Erythroblast (primary cell): ENCODE data around the gene TMEM156.
"Not testable (repeated sequence)": the region's sequence is repeated elsewhere in the genome, so short reads cannot be mapped to it uniquely, and the experiment has no call there.

ENCODE experiments used
- DNase-seq, 2 experiments: peaks; one replicate each; lab custom pipeline; 2025; lab: John Stamatoyannopoulos, UW
- GATA1 ChIP-seq: IDR thresholded peaks from 2 replicates; pipeline ENCODE4 v1.6.1; 2011; ENCODE audit warnings: low read depth, mild to moderate bottlenecking, control low read depth, low read length, moderate library complexity
- POLR2A ChIP-seq: IDR thresholded peaks from 2 replicates; pipeline ENCODE4 v1.6.1; 2011; ENCODE audit warnings: mild to moderate bottlenecking, low read length

Gene TMEM156

DNA sequence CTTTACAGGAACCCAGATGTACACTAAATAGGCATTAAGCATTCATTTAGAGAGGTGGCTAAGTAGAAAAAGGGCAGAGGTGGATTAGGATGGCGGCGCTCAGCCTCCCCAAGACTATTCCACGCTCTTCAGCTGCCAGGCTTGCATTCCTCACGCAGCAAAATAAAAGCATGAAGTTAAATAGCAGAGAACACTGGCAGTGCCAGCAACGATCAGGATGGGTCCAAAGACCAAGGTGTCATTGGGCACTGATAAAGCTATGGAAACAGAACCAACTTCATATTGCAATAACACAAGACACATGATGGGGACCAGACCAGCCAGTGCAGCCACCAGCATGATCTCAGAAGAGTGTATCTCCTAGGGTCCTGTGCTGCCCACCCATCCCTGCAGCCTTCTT is 42.0 kb downstream of the TMEM156 start:
- no peak for TF ChIP-seq GATA1
- TF ChIP-seq POLR2A, result no peak
- no peak for DNase-seq

DNA sequence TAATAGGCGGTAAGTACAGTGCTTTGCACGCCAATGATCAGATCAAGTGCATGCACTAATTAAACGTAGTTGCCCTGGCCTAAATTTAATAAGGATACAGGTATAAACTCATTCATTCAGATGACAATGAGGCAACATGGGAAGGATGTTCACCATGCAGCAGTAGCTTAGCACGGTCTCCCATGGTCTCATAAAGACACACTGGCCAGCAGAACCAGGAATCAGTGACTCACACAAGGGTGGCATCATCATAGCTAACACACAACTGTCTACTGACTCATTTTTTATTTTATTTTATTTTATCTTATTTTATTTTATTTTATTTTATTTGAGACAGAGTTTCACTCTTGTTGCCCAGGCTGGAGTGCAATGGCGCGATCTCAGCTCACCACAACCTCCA is 42.7 kb downstream of the TMEM156 start:
- DNase-seq, result no peak

DNA sequence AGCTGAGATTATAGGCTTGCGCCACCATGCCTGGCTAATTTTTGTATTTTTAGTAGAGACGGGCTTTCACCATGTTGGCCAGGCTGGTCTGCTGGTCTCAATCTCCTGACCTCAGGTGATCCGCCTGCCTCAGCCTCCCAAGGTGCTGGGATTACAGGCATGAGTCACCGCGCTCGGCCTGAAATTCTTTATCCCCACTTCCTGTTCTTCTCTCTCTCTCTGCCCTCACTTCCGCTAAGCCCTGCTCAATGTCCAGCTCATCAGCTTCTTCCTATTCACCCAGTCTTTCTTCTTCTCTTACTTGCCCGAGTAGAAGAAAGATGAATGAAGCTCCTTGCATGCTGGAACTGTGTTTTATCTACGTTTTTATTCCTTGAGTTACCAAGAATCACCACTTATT is 43.9 kb downstream of the TMEM156 start:
- not testable (repeated sequence) for DNase-seq

More for the DNA sequence above, 42.7 kb downstream of the TMEM156 start:
- TF ChIP-seq POLR2A (no peak), GATA1 (no peak)

DNA sequence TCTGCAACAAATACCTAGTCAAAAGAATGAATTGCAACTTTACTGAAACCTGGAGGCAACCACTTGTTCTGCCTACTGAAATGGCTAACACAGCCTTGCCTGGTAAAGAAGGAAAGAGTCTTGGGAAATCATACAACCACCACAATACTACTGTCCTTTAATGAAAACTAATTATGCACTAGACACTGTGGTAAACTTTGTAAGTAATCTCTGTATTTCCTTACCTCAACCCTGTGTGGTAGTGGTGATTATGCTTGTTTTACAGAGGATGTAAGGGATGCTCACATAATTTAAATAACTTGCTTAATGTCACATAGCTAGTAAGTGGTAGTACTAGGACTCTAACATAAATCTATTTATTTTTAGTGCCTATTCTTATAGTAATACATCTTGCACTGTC is 44.7 kb downstream of the TMEM156 start:
- no peak for DNase-seq
- TF ChIP-seq POLR2A, result no peak
- TF ChIP-seq GATA1, result no peak

DNA sequence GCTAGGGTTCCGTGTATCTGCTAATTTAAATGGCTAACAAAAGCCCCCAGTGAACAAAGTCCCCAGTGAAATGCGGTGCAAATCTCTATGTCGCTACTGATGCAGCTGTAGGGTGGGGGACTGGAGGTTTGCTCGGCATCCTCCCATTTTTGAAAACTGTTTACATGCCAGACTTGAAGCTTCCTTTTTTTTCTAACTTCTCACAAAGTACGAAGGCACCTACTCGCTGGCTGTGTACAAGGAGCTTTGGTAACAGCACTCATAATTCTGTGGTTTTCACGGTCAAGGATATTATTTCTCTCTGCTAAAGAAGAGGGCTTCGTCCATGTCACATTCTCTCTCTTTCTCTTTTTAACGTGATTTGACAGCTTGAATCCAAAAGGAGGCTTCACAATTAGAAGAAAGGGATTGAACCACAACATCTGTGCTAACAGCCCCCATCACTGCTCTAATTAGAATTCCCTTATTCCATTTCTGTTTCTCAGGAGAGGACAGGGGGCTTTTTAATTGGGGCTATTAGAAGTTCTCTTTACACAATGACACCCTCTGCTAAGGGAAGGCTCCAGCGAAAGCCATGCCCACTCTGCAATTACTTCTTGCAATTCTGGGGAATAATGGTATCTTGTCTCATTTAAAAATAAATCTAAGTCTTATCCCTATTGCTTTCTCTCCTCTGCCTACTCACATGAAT is 46.7 kb downstream of the TMEM156 start:
- TF ChIP-seq GATA1 (no peak), POLR2A (no peak)
- no peak for DNase-seq

DNA sequence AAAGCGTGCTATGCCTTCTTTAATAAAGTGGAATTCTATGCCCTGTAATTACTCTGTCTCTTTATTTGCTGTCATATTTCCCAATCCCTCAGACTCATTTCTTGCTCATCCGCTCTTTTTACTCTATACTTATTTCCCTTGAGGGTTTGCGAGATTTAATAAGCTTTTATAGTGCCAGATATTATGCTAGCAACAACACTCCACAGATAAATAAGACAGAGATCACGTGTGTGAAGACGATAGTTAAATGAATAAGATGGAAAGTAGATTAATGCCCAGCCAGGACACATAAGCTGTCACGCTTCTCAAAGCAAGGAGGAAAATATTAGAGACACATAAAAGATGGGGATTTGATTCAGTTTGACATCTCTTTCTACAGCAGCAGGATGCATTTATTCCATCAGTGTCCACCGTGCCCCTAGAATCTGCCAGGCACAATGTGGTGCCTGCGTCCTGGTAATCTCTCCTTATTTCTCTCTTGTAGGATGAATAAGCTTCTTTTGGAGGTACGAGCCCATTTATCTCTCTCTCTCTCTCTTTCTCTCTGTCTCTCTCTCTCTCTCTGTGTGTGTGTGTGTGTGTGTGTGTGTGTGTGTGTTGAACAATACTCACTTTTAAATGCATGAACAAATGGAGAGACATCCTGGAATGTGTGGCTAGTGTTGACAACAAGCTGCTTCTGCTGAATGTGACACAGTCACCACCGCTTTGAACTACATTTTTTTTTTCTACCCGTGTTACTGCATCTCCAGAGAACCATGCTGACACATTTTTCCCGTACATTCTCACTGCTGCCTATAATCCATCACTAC is 48.2 kb downstream of the TMEM156 start:
- TF ChIP-seq GATA1 (no peak), POLR2A (no peak)
- no peak for DNase-seq

DNA sequence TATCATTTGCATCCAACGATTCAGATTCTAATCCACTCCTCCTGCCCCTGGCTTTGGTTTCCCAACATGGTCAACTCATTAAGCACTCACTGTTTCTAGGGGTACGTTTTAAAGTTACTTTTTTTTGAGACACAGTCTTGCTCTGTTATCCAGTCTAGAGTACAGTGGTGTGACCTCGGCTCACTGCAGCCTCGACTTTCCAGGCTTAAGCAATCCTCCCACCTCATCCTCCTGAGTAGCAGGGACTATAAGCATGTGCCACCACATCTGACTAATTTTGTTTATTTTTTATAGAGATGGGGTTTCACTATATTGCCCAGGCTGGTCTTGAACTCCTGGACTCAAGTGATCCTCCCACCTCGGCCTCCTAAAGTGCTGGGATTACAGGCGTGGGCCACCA is 48.9 kb downstream of the TMEM156 start:
- TF ChIP-seq POLR2A, result no peak
- TF ChIP-seq GATA1, result no peak
- no peak for DNase-seq

DNA sequence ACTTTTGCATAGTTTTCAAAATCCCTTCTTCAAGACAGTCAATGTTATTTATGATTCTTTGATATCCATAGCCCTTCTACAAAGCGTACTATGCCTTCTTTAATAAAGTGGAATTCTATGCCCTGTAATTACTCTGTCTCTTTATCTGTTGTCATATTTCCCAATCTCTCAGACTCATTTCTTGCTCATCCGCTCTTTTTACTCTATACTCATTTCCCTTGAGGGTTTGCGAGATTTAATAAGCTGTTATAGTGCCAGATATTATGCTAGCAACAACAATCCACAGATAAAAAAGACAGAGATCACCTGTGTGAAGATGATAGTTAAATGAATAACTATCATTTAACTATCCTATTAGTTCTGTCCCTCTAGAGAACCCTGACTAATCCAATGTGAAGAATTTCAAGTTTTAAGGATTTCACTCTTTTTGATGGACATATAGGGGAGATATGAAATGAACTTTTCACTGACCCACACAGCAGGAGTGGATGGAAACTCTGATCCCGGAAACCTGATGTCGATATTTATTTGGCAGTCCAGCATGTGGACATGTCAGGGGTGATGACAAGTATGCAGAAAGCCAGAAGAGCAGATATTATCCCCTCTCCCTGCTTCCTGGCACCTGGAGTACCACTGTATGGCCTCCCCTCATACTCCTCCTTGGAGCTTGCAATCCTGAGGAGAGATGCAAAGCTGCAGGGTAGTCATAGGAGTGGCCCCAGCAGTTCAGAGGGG is 49.7 kb downstream of the TMEM156 start:
- TF ChIP-seq GATA1, result no peak
- TF ChIP-seq POLR2A, result no peak
- no peak for DNase-seq

DNA sequence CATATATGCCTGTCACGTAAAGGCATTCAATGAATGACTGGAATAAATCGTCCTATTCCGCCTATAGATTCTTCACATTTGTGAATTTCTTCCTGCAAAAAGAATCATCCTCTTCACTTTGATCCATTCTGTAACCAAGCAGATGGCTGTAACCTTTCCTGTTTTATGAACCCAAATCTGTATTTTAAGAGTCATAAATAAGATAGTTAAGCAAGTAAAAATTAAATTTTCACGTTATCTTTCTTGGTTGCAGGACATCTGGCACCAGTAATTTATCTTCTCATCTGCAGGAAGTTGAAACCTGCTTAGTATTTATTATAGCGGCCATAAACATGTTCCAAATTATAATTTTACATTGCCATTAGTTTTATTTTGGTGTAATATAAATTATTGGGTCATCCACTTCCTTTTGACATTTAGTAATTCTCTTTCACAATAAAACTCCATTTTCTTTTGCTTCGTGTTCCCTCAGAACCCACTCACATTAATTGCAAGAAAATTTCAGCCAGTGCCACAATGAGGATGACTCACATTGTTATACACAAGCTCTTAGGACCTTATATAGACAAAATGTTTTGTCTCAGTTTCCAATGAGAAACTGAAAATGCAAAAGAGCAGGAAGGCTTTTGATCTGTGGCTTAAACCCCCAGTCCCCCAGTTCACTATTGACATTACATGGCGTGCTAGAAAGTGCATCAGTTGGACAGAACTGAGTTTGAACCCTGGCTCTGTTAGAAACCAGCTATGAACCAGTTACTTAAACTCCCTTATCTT is 51.1 kb downstream of the TMEM156 start:
- TF ChIP-seq POLR2A (no peak), GATA1 (no peak)
- DNase-seq, result peak; percentile 6 to 7

DNA sequence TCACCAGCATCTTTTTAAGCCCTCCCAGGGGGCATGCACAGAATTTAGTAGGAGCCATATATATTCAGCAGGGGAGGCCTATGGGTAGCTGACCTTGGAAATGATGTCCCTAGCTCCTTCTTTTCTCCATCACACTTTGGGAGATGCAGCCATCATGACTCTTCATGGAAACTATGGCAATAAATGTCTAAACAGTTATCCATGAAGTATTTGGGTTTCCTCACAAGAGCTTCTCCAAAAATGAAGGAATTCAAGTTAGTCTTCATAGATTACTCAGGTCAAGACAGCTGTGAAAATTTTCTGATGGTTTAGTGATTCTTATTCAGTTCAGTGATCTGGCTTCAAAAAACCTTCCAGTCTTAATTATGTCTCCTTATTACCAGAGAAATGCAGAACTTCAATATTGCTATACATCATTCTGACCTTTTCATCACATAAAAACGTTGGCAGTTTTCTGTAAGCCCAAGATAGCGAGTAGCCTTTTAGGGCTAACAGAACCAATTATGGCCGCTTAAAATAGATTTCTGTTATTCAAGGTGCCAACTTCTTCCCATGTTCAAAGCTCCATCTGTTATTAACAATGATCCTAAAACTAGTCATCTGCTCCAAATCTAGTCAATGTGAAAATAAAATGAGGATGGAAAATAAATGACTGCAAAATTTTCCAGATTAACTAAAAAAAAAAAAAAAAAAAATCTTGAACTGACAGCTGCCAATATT is 52.5 kb downstream of the TMEM156 start:
- no peak for DNase-seq
- no peak for TF ChIP-seq GATA1

DNA sequence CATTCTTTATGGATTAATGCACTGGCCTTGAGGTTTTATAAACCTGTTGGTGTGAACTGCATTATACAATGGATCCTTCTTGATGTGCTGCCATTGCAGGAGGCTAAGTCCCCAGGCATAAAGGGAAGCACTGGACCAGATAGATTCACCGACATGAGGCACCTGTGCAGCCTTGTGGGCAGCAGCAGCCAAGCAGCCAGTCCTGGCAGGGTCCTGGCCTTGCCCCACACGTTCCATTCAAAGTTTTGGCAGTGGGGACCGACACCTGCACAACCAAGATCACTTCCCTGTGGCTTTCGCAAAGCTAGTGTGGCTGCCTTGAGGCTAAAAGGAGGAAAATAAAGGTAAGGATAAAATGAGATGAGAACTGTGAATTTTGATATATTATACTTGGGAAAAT is 53.1 kb downstream of the TMEM156 start:
- DNase-seq, result no peak
- TF ChIP-seq POLR2A, result no peak
- no peak for TF ChIP-seq GATA1

DNA sequence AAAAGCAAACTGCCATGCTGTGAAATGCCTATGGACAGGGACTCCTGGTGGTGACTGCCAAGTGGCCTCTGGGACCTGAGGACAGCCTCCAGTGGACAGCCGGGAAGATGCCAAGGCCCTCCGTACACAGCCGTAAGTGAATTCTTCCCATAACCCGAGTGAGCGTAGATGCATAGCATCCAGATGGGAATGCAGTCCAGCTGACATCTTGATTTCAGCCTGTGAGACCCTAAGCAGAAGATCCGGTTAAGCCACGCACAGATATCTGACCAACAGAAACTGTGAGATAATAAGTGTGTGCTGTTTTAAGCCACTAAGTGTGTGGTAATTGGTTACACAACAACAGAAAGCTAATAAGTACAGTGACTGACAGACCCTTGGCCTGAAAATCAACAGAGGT is 55.9 kb downstream of the TMEM156 start:
- TF ChIP-seq GATA1 (no peak), POLR2A (no peak)
- DNase-seq, result no peak

DNA sequence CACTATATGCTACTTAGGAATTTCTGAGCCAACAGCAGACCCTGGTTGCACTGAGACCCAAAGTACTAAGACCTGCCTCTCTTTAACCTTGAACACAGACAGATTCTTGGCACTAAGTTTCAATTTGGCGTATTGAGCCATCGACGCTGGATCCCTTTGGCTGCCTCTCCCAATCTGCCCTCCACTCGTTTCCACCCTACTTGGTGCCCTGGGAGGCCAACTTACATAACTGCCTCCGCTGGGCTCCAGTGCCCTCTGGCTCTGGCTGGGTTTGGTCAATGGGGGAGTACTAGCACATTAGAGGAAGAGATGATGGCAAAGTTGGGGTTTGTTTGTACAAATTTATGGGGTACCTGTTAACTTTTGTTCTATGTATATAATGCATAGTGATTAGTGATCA is 63.5 kb downstream of the TMEM156 start:
- TF ChIP-seq GATA1 (no peak), POLR2A (no peak)
- DNase-seq, result no peak
